SK-N-SH (cell line): ENCODE measurements around the gene ASPDH. TPM values are rescaled to one million over a fixed set of nuclear protein-coding genes. Genes with fewer than 3 reads are reported as not detected.

ENCODE experiments used
- CTCF ChIA-PET: fragments of 300-600, 350-600 bp; formaldehyde crosslinking; extraction: SDS; loops from one replicate; lab custom pipeline; 2021; lab: Yijun Ruan, JAX
- POLR2A ChIA-PET: fragments of 350-600 bp; sonication (Branson Sonifier 250); formaldehyde crosslinking; extraction: SDS; loops from one replicate; lab custom pipeline; 2020; ENCODE audit warnings: antibody characterized with exemption, inconsistent platforms; lab: Yijun Ruan, JAX
- DNase-seq: peaks from one replicate; pipeline ENCODE4 v3.0.0; 2012
- H2AFZ ChIP-seq: fragments of 200-600 bp; sonication (generic); 2 replicates; pipeline ENCODE4 v1.8.1; 2016; ENCODE audit warnings: antibody characterized with exemption, mild to moderate bottlenecking, low read depth
- H3F3A ChIP-seq: fragments of 200-600 bp; sonication (generic); replicated peaks from 2 replicates; pipeline ENCODE3; 2016; ENCODE audit warnings: antibody characterized with exemption, mild to moderate bottlenecking; ENCODE audit not compliant: insufficient read depth
- H3K27ac ChIP-seq, 2 experiments: fragments of 200-500 bp in 1 of 2; fragments of 200-600 bp in 1 of 2; sonication (Bioruptor generic) in 1 of 2; sonication (generic), shearing (Covaris generic) in 1 of 2; 2 replicates each; pipeline versions ENCODE4 v1.5.1 to v1.6.1; 2014 to 2016; ENCODE audit warnings: low read depth in 2 of 2, inconsistent platforms in 1 of 2, low read length in 1 of 2, mild to moderate bottlenecking in 1 of 2, mixed read lengths in 1 of 2
- H3K27me3 ChIP-seq: fragments of 200-600 bp; sonication (generic), shearing (Covaris generic); 2 replicates; pipeline ENCODE4 v1.6.1; 2016; ENCODE audit warnings: mixed run types; ENCODE audit not compliant: insufficient read depth
- H3K36me3 ChIP-seq, 2 experiments: fragments of 200-500 bp in 1 of 2; fragments of 200-600 bp in 1 of 2; sonication (Bioruptor generic) in 1 of 2; sonication (generic) in 1 of 2; replicated peaks in 1 of 2; 2 replicates each; pipeline versions ENCODE3 to v1.5.1; 2014 to 2016; ENCODE audit warnings: low read length in 1 of 2, mild to moderate bottlenecking in 1 of 2; ENCODE audit not compliant: insufficient read depth in 2 of 2, control insufficient read depth in 1 of 2
- H3K4me1 ChIP-seq, 2 experiments: fragments of 200-500 bp in 1 of 2; fragments of 200-600 bp in 1 of 2; sonication (Bioruptor generic) in 1 of 2; sonication (generic), shearing (Covaris generic) in 1 of 2; 2 replicates each; pipeline versions ENCODE4 v1.5.1 to v1.6.1; 2014 to 2016; ENCODE audit warnings: low read depth in 1 of 2, low read length in 1 of 2, mixed run types in 1 of 2; ENCODE audit not compliant: insufficient read depth in 2 of 2, control insufficient read depth in 1 of 2
- H3K4me2 ChIP-seq: fragments of 200-600 bp; sonication (generic), shearing (Covaris generic); 2 replicates; pipeline ENCODE4 v1.6.1; 2017; ENCODE audit warnings: mixed run types
- H3K4me3 ChIP-seq, 2 experiments: fragments of 200-500 bp in 1 of 2; fragments of 200-600 bp in 1 of 2; sonication (Bioruptor generic) in 1 of 2; sonication (generic), shearing (Covaris generic) in 1 of 2; 2 replicates each; pipeline versions ENCODE4 v1.5.1 to v1.8.1; 2014 to 2016; ENCODE audit warnings: low read depth in 2 of 2, inconsistent platforms in 1 of 2, low read length in 1 of 2, mild to moderate bottlenecking in 1 of 2, mixed read lengths in 1 of 2, moderate library complexity in 1 of 2
- H3K79me2 ChIP-seq: fragments of 200-600 bp; sonication (generic); 2 replicates; pipeline ENCODE4 v1.8.1; 2017; ENCODE audit warnings: mild to moderate bottlenecking; ENCODE audit not compliant: insufficient read depth
- H3K9ac ChIP-seq: fragments of 200-600 bp; sonication (generic); 2 replicates; pipeline ENCODE4 v1.6.1; 2017; ENCODE audit warnings: mixed run types
- H3K9me2 ChIP-seq: fragments of 200-600 bp; sonication (generic); 2 replicates; pipeline ENCODE4 v1.6.1; 2017; ENCODE audit warnings: mixed run types
- H3K9me3 ChIP-seq: fragments of 200-600 bp; sonication (generic); 2 replicates; pipeline ENCODE4 v1.6.1; 2017; ENCODE audit warnings: mixed run types, mild to moderate bottlenecking, moderate library complexity
- H4K20me1 ChIP-seq: fragments of 200-600 bp; sonication (generic); 2 replicates; pipeline ENCODE4 v1.6.1; 2017; ENCODE audit warnings: mild to moderate bottlenecking, mixed run types; ENCODE audit not compliant: insufficient read depth
- CHD2 ChIP-seq: fragments of 150-350 bp; IDR thresholded peaks from 2 replicates; pipeline ENCODE4 v1.6.1; 2018; ENCODE audit warnings: low read length; ENCODE audit not compliant: partially characterized antibody
- ELF1 ChIP-seq: IDR thresholded peaks from 2 replicates; pipeline ENCODE4 v1.4.0; 2012
- EZH2phosphoT487 ChIP-seq: fragments of 200-600 bp; sonication (generic); IDR thresholded peaks from 2 replicates; pipeline ENCODE4 v1.6.1; 2017; ENCODE audit warnings: low read depth, mixed run types, mild to moderate bottlenecking, antibody characterized with exemption, moderate library complexity, borderline replicate concordance
- FOSL2 ChIP-seq: IDR thresholded peaks from 2 replicates; pipeline ENCODE4 v1.4.0; 2012; ENCODE audit warnings: low read depth, mild to moderate bottlenecking, moderate library complexity, borderline replicate concordance
- FOXM1 ChIP-seq: IDR thresholded peaks from 2 replicates; pipeline ENCODE4 v1.4.0; 2012; ENCODE audit warnings: low read depth, mild to moderate bottlenecking
- GABPA ChIP-seq: IDR thresholded peaks from 2 replicates; pipeline ENCODE4 v1.4.0; 2012; ENCODE audit warnings: low read depth, mild to moderate bottlenecking
- GATA2 ChIP-seq: sonication (generic); formaldehyde crosslinking; IDR thresholded peaks from 2 replicates; pipeline ENCODE4 v1.5.0; 2020; ENCODE audit warnings: mild to moderate bottlenecking, missing genetic modification reagents
- MEF2A ChIP-seq: IDR thresholded peaks from 2 replicates; pipeline ENCODE4 v1.4.0; 2012; ENCODE audit warnings: low read depth, borderline replicate concordance
- NFIC ChIP-seq: IDR thresholded peaks from 2 replicates; pipeline ENCODE4 v1.4.0; 2012; ENCODE audit warnings: borderline replicate concordance
- RCOR1 ChIP-seq: fragments of 150-350 bp; IDR thresholded peaks from 2 replicates; pipeline ENCODE4 v1.6.1; 2017; ENCODE audit warnings: antibody characterized with exemption, low read length
- RFX5 ChIP-seq: IDR thresholded peaks from 2 replicates; pipeline ENCODE4 v1.6.1; 2012; ENCODE audit warnings: mild to moderate bottlenecking, improper control_type of control experiment, low read length
- WGBS: methylation state at CpG from one replicate; pipeline ENCODE4 v1.1.6; 2017; ENCODE audit warnings: low lambda C conversion rate; 5-methylcytosine and 5-hydroxymethylcytosine counted together
- polyA plus RNA-seq, 3 experiments: library from polyadenylated mRNA; depleted of rRNA; stranded (reverse); fragments of >200 nt; gene quantifications; 2 replicates each; pipeline ENCODE4 v1.2.3, GENCODE V29; 2012
- TF ChIP-seq, protein P1 (sequence below): fragments of 150-350 bp; IDR thresholded peaks from 2 replicates; pipeline ENCODE4 v1.6.1; 2017; ENCODE audit warnings: antibody characterized with exemption, low read length, low read depth, borderline replicate concordance
- TF ChIP-seq, protein P2 (sequence below): fragments of 150-350 bp; IDR thresholded peaks from 2 replicates; pipeline ENCODE4 v1.6.1; 2016; ENCODE audit warnings: mild to moderate bottlenecking, low read depth, low read length

The ASPDH gene
- polyA plus RNA-seq, 1 of the 3 experiments (the other 2 are of a cell fraction) = 0.07 TPM

DNA sequence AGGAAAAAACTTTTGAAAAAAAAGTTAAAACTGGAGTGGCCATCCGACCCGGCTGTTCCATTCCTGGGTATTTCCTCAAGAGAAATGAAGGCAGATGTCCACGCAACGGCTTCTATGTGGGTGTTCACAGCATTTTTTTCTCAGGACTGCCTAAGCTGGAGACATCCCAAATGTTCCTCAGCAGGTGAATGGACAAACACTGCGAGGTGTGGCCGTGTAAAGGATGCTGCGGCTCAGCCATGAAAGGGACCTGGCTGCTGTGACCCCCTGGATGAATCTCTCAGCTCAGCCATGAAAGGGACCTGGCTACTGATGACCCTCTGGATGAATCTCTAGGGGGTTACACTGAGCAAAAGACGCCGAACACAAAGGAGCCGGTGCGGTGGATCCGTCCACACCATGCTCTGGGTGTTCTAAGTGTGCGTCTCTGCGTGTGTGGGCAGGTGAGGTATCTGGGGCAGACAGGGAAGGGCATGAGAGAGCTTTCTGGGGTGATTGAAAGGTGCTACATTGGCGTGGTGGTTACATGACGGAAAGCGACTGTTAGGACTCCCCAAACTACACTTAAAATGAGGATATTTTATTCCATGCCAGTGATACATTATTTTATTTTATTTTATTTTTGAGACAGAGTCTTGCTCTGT lies 7.2 kb upstream of the ASPDH start (continued):
- no peak for TF ChIP-seq FOXM1
- no peak for TF ChIP-seq FOSL2

DNA sequence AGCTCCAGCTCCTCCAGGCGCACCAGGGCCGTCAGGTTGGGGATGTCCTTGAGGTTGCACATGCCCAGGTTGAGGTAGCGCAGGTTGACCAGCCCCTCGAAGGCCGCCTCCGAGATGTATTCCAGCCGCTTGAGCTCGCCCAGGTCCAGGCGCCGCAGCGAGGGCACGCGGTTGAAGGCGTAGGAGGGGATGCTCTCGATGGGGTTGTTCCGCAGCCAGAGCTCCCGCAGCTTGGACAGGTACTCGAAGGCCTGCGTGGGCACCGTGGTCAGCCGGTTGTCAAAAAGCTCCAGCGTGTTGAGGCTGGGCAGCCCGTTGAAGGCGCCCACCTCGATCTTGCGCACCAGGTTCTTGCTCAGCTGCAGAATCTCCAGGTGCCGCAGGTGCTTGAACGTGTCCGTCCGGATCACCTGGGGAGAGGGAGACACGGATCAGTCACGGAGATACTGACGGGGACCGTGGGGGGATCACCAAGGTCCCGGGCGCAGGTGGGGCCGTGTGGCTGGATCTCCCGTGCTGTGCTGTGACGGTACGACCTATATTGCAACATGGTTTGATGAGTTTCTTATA lies 5.4 kb upstream of the ASPDH start:
- no peak overlapping the region for H3K4me2 ChIP-seq
- DNase-seq = no peak
- H4K20me1 ChIP-seq = no peaks in the 10 kb centered on the region
- TF ChIP-seq RCOR1 (no peak), EZH2phosphoT487 (no peak), GABPA (no peak), GATA2 (CRISPR knock-in tag) (no peak), MEF2A (no peak), NFIC (no peak), ELF1 (no peak), RFX5 (no peak), CHD2 (no peak)
- TF ChIP-seq, protein P1, sequence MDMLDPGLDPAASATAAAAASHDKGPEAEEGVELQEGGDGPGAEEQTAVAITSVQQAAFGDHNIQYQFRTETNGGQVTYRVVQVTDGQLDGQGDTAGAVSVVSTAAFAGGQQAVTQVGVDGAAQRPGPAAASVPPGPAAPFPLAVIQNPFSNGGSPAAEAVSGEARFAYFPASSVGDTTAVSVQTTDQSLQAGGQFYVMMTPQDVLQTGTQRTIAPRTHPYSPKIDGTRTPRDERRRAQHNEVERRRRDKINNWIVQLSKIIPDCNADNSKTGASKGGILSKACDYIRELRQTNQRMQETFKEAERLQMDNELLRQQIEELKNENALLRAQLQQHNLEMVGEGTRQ = no peak
- TF ChIP-seq, protein P2, sequence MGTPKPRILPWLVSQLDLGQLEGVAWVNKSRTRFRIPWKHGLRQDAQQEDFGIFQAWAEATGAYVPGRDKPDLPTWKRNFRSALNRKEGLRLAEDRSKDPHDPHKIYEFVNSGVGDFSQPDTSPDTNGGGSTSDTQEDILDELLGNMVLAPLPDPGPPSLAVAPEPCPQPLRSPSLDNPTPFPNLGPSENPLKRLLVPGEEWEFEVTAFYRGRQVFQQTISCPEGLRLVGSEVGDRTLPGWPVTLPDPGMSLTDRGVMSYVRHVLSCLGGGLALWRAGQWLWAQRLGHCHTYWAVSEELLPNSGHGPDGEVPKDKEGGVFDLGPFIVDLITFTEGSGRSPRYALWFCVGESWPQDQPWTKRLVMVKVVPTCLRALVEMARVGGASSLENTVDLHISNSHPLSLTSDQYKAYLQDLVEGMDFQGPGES = no peak
- no peaks in the 10 kb centered on the region for H3F3A ChIP-seq
- no peaks in the 10 kb centered on the region for H3K9me3 ChIP-seq
- 97% methylated on average over 25 of the region's 40 CpGs for WGBS
- H3K27me3 ChIP-seq = no peaks in the 10 kb centered on the region
- CTCF ChIA-PET = interaction anchor here (0.9 to 1.7 kb wide), 5 partner anchors 9 to 38 kb away, joined by 3 to 11 read pairs (median 4); no protein-coding TSS in a partner anchor
- H3K79me2 ChIP-seq = no peaks in the 10 kb centered on the region
- H3K9ac ChIP-seq = no peak overlapping the region
- H3K36me3 ChIP-seq = no peaks in the 10 kb centered on the region
- POLR2A ChIA-PET = no interaction called here
- no peak overlapping the region for H3K27ac ChIP-seq
- H3K9me2 ChIP-seq = no peaks in the 10 kb centered on the region
- H3K4me1 ChIP-seq = peaks cover 0 to 14% of the 10 kb centered on the region in 2 experiments; a peak in 1 of 4 replicates
- no peak overlapping the region for H2AFZ ChIP-seq
- H3K4me3 ChIP-seq = no peak overlapping the region
